Measurements from ENCODE around the gene CLMP.

DNA sequence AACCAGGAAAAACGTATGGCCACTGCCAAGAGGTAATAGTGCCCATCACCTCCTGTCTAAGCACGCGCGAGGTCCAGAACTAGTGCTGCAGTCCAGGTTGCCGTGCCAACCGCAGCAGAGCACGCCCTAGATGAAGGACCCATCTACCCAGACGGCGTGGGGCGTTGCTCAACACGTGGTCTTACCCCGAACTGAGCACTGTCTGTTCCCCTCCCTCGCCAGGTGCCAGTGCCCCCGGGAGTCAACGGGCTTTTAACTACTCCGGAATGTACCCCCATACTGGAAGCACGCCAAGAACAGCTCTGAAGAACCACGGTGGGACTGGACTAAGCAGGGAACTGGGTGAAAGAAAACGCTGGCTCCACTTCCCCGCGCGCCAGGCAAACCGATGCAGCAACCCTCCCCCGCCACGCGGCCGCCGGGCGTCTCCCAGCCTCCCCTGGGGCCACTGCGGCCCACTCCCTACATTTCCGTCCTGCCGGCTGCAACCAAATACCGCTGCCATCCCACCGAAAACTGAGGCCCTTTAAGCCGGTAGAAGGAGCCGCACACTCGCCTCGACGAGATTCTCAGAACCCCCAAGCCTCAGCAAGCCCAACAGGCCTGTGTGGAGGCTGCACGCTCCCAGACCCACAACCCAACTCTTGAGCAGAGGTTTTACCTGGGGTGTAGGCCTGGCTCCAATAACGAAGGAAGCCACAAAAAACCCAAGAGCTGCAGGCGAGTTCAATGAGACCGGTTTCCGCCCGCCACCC lies 133.5 kb downstream of the CLMP start, which contains the start of gene HSPA8:
- TF ChIP-seq, protein P1, sequence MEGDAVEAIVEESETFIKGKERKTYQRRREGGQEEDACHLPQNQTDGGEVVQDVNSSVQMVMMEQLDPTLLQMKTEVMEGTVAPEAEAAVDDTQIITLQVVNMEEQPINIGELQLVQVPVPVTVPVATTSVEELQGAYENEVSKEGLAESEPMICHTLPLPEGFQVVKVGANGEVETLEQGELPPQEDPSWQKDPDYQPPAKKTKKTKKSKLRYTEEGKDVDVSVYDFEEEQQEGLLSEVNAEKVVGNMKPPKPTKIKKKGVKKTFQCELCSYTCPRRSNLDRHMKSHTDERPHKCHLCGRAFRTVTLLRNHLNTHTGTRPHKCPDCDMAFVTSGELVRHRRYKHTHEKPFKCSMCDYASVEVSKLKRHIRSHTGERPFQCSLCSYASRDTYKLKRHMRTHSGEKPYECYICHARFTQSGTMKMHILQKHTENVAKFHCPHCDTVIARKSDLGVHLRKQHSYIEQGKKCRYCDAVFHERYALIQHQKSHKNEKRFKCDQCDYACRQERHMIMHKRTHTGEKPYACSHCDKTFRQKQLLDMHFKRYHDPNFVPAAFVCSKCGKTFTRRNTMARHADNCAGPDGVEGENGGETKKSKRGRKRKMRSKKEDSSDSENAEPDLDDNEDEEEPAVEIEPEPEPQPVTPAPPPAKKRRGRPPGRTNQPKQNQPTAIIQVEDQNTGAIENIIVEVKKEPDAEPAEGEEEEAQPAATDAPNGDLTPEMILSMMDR (optimal IDR thresholded peaks at IDR 0.05 in 1 of 3, IDR thresholded peaks at IDR 0.05 in 1 of 3, conservative IDR thresholded peaks at IDR 0.05 in 1 of 3; ENCODE audit: extremely low read depth in 1 of 3, insufficient read depth in 2 of 3, low read length in 3 of 3) = no peak
- no peak for TF ChIP-seq EZH2 (IDR thresholded peaks at IDR 0.05; ENCODE audit: low read length)

Data from keratinocyte (primary cell).